A549 (cell line): ENCODE measurements around the gene SEMA5B. TPM values are rescaled to one million over a fixed set of nuclear protein-coding genes. Genes with fewer than 3 reads are reported as not detected.

ENCODE experiments used
- ATAC-seq, 2 experiments: fragments of 200-7000 bp in 1 of 2; fragments of >200 bp in 1 of 2; cut with Nextera tagmentation in 1 of 2; cut with Tn5 transposase in 1 of 2; 3 replicates each; pipeline versions ENCODE4 v1.8.0 to v1.9.1; 2018 to 2020; ENCODE audit warnings: mild to moderate bottlenecking in 1 of 2, moderate library complexity in 1 of 2
- CTCF ChIA-PET: fragments of 300-600 bp; sonication (Branson Sonifier 250); formaldehyde crosslinking; extraction: SDS; loops from one replicate; lab custom pipeline; 2021; ENCODE audit warnings: antibody characterized with exemption, inconsistent platforms; lab: Yijun Ruan, JAX
- POLR2A ChIA-PET: fragments of 350-600 bp; formaldehyde crosslinking; extraction: SDS; loops from one replicate; lab custom pipeline; 2021; ENCODE audit warnings: antibody characterized with exemption, inconsistent platforms; lab: Yijun Ruan, JAX
- DNase-seq, 2 experiments: peaks; one replicate each; pipeline versions ENCODE4 v3.0.0 to v3.0.0-alpha.2; 2011 to 2016; ENCODE audit warnings: low read depth in 1 of 2, low spot score in 1 of 2
- FAIRE-seq: peaks from 2 replicates; lab custom pipeline; 2011; peaks lifted over from hg19 to GRCh38; lab: Jason Lieb, UNC
- H3K27ac ChIP-seq, 2 experiments: fragments of >200 bp; sonication (Bioruptor Twin); formaldehyde crosslinking; 3 replicates each; pipeline ENCODE4 v1.5.1; 2016 to 2017
- H3K4me1 ChIP-seq: fragments of >200 bp; sonication (Bioruptor Twin); formaldehyde crosslinking; 3 replicates; pipeline ENCODE4 v1.6.1; 2016
- H3K4me2 ChIP-seq: fragments of >200 bp; sonication (Bioruptor Twin); formaldehyde crosslinking; 3 replicates; pipeline ENCODE4 v1.6.1; 2016
- H3K4me3 ChIP-seq: fragments of >200 bp; sonication (Bioruptor Twin); formaldehyde crosslinking; 3 replicates; pipeline ENCODE4 v1.5.1; 2016
- H3K9me3 ChIP-seq: fragments of >200 bp; sonication (Bioruptor Twin); formaldehyde crosslinking; 3 replicates; pipeline ENCODE4 v1.6.1; 2016
- BCL3 ChIP-seq: fragments of >200 bp; sonication (Bioruptor Twin); formaldehyde crosslinking; IDR thresholded peaks from 3 replicates; pipeline ENCODE4 v1.6.1; 2016
- CBX2 ChIP-seq: fragments of 200-600 bp; sonication (generic); IDR thresholded peaks from 2 replicates; pipeline ENCODE4 v1.6.1; 2016; ENCODE audit warnings: low read depth, mild to moderate bottlenecking, borderline replicate concordance
- CEBPB ChIP-seq, 2 experiments: fragments of >200 bp in 1 of 2; sonication (Bioruptor Twin) in 1 of 2; formaldehyde crosslinking in 1 of 2; IDR thresholded peaks; 2 replicates each; pipeline ENCODE4 v1.6.1; 2012 to 2016
- CHD4 ChIP-seq: fragments of 200-600 bp; sonication (generic); IDR thresholded peaks from 2 replicates; pipeline ENCODE4 v1.6.1; 2016; ENCODE audit warnings: antibody characterized with exemption, mild to moderate bottlenecking, borderline replicate concordance
- E2F6 ChIP-seq: IDR thresholded peaks from 2 replicates; pipeline ENCODE4 v1.6.1; 2012; ENCODE audit warnings: low read depth, borderline replicate concordance
- EHF ChIP-seq: fragments of 250-450 bp; sonication (Bioruptor Pico); IDR thresholded peaks from 2 replicates; pipeline ENCODE4 v1.5.0; 2020; ENCODE audit warnings: mild to moderate bottlenecking
- ESRRA ChIP-seq: fragments of 150-350 bp; IDR thresholded peaks from 2 replicates; pipeline ENCODE4 v1.6.1; 2014; ENCODE audit warnings: mild to moderate bottlenecking, low read length, borderline replicate concordance
- GATA3 ChIP-seq: IDR thresholded peaks from 2 replicates; pipeline ENCODE4 v1.6.1; 2012; ENCODE audit warnings: borderline replicate concordance
- HEYL ChIP-seq: fragments of 250-450 bp; sonication (Bioruptor Pico); IDR thresholded peaks from 2 replicates; pipeline ENCODE4 v1.8.0; 2021; ENCODE audit warnings: mild to moderate bottlenecking, moderate library complexity
- HOXB13 ChIP-seq: fragments of 250-450 bp; sonication (Bioruptor Pico); IDR thresholded peaks from 2 replicates; pipeline ENCODE4 v1.5.0; 2020; ENCODE audit warnings: low read depth, mild to moderate bottlenecking, moderate library complexity
- HOXB5 ChIP-seq: fragments of 250-450 bp; sonication (Bioruptor Pico); IDR thresholded peaks from 2 replicates; pipeline ENCODE4 v1.5.0; 2020; ENCODE audit warnings: mild to moderate bottlenecking, moderate library complexity
- MAZ ChIP-seq: fragments of 150-350 bp; IDR thresholded peaks from 2 replicates; pipeline ENCODE4 v1.6.1; 2014; ENCODE audit warnings: antibody characterized with exemption, low read depth, low read length, borderline replicate concordance
- NPAS2 ChIP-seq: fragments of 250-450 bp; sonication (Bioruptor Pico); IDR thresholded peaks from 2 replicates; pipeline ENCODE4 v1.8.0; 2022; ENCODE audit warnings: mild to moderate bottlenecking, moderate library complexity, borderline replicate concordance
- NR3C1 ChIP-seq: fragments of >200 bp; sonication (Bioruptor Twin); formaldehyde crosslinking; IDR thresholded peaks from 3 replicates; pipeline ENCODE4 v1.6.1; 2017
- PHF8 ChIP-seq: fragments of 200-600 bp; sonication (generic); IDR thresholded peaks from 2 replicates; pipeline ENCODE4 v1.6.1; 2016; ENCODE audit warnings: low read depth, mild to moderate bottlenecking, antibody characterized with exemption, moderate library complexity, borderline replicate concordance
- RAD21 ChIP-seq, 2 experiments: fragments of >200 bp in 1 of 2; sonication (Bioruptor Twin) in 1 of 2; formaldehyde crosslinking in 1 of 2; IDR thresholded peaks in 1 of 2; conservative IDR thresholded peaks in 1 of 2; 2 replicates in 1 of 2; 3 replicates in 1 of 2; pipeline ENCODE4 v1.6.1; 2012 to 2018; ENCODE audit warnings: inconsistent platforms in 1 of 2
- REST ChIP-seq: fragments of 200-600 bp; sonication (generic); IDR thresholded peaks from 2 replicates; pipeline ENCODE4 v1.6.1; 2016; ENCODE audit warnings: antibody characterized with exemption, mild to moderate bottlenecking, moderate library complexity
- RFX5 ChIP-seq: fragments of 450-650 bp; IDR thresholded peaks from 2 replicates; pipeline ENCODE4 v1.7.1; 2014; ENCODE audit warnings: antibody characterized with exemption, mild to moderate bottlenecking, moderate library complexity
- SMC3 ChIP-seq: fragments of >200 bp; sonication (Bioruptor Twin); formaldehyde crosslinking; IDR thresholded peaks from 3 replicates; pipeline ENCODE4 v1.6.1; 2018; ENCODE audit warnings: inconsistent platforms
- ZFP36 ChIP-seq: fragments of 450-650 bp; IDR thresholded peaks from 2 replicates; pipeline ENCODE4 v1.6.1; 2014; ENCODE audit warnings: borderline replicate concordance; ENCODE audit not compliant: partially characterized antibody
- ZSCAN20 ChIP-seq: fragments of 250-450 bp; sonication (Bioruptor Pico); IDR thresholded peaks from 2 replicates; pipeline ENCODE4 v1.8.0; 2022; ENCODE audit warnings: mild to moderate bottlenecking, moderate library complexity
- WGBS: methylation state at CpG from one replicate; pipeline ENCODE4 v1.1.6; 2017; ENCODE audit errors: missing lambda C conversion rate; 5-methylcytosine and 5-hydroxymethylcytosine counted together
- polyA plus RNA-seq, 4 experiments: library from polyadenylated mRNA; depleted of rRNA in 3 of 4; stranded (reverse); fragments of >200 nt; fragmentation: RNase III in 1 of 4; extraction: RNeasy Plus Mini Kit Qiagen cat#74134 plus additional on column Dnase treatment in 1 of 4; gene quantifications; 2 replicates in 3 of 4; 3 replicates in 1 of 4; pipeline ENCODE4 v1.2.3, GENCODE V29; 2011 to 2017
- TF ChIP-seq, protein P1 (sequence below): fragments of 150-350 bp; IDR thresholded peaks from 2 replicates; pipeline ENCODE4 v1.6.1; 2014; ENCODE audit warnings: low read depth, mild to moderate bottlenecking, low read length
- TF ChIP-seq, protein P2 (sequence below): fragments of 450-650 bp; IDR thresholded peaks from 2 replicates; pipeline ENCODE4 v1.6.1; 2014; ENCODE audit warnings: antibody characterized with exemption

SEMA5B gene
- polyA plus RNA-seq, 2 of the 4 experiments (the other 2 are of a cell fraction), result 0.03 TPM; not detected in 1

GRCh38 chr3:122985539-122985938, 42.0 kb downstream of the SEMA5B start:
- CTCF ChIA-PET, result interaction anchor here (1.1 kb wide), 1 partner anchor 13 kb away, joined by 4 read pairs; no protein-coding TSS in a partner anchor

DNA sequence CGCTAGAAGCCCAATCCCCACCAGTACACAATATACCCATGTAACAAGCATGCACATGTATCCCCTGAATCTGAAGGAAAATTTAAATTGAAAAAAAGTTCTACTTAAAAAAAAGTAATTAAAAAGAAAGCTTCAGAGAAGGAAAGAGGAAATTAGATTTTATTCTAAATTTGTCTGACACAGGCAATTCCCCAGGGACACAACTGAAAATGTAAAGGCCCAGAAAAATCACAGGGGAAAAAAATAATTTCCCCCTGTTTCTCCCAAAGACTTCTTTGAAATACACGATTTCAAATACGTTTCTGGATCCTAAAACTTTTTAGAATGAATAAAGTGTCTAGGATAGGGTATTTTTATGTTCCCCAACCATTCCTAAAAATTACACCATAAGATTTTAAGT, 42.9 kb downstream of the SEMA5B start:
- DNase-seq, result no peak
- ChIA-PET POLR2A (no interaction called here), CTCF (interaction anchor here (0.7 to 1.2 kb wide), 2 partner anchors 10 to 38 kb away, joined by 3 read pairs; no protein-coding TSS in a partner anchor)
- Histone ChIP-seq H3K9me3 (no peaks in the 10 kb centered on the region), H3K4me3 (no peak overlapping the region)
- no peak for ATAC-seq
- TF ChIP-seq HOXB5 (CRISPR knock-in tag), result no peak
- TF ChIP-seq, protein P1, sequence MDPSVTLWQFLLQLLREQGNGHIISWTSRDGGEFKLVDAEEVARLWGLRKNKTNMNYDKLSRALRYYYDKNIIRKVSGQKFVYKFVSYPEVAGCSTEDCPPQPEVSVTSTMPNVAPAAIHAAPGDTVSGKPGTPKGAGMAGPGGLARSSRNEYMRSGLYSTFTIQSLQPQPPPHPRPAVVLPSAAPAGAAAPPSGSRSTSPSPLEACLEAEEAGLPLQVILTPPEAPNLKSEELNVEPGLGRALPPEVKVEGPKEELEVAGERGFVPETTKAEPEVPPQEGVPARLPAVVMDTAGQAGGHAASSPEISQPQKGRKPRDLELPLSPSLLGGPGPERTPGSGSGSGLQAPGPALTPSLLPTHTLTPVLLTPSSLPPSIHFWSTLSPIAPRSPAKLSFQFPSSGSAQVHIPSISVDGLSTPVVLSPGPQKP, result no peak
- no peak for TF ChIP-seq HEYL
- no peak for TF ChIP-seq NPAS2 (CRISPR knock-in tag)
- no peak for TF ChIP-seq ZFP36
- TF ChIP-seq GATA3, result no peak
- TF ChIP-seq PHF8, result no peak
- no peak for TF ChIP-seq RFX5
- no peak for TF ChIP-seq ESRRA
- no peak for TF ChIP-seq E2F6
- TF ChIP-seq RAD21 (conservative IDR thresholded peaks at IDR 0.05 in 1 of 2, IDR thresholded peaks at IDR 0.05 in 1 of 2), result no peak
- TF ChIP-seq HOXB13, result no peak
- no peak for TF ChIP-seq BCL3
- TF ChIP-seq CHD4, result no peak
- TF ChIP-seq, all 56 proteins: peak for 0
- no peak for FAIRE-seq
- H3K27ac ChIP-seq, result no peak overlapping the region
- no peak overlapping the region for H3K4me2 ChIP-seq
- 44% methylated on average over 3 of the region's 3 CpGs for WGBS
- no peaks in the 10 kb centered on the region for H3K4me1 ChIP-seq

More at GRCh38 chr3:122985539-122985938, 42.0 kb downstream of the SEMA5B start:
- Histone ChIP-seq H3K4me3 (no peak overlapping the region), H3K9me3 (no peaks in the 10 kb centered on the region), H3K4me1 (no peaks in the 10 kb centered on the region), H3K27ac (no peak overlapping the region), H3K4me2 (no peak overlapping the region)
- no peak for FAIRE-seq
- WGBS, result 62% methylated on average over 4 of the region's 4 CpGs
- ATAC-seq, result no peak
- no peak for TF ChIP-seq CEBPB (IDR thresholded peaks at IDR 0.05)
- no peak for TF ChIP-seq HEYL
- no peak for TF ChIP-seq NR3C1
- no peak for TF ChIP-seq SMC3
- TF ChIP-seq, protein P1, result no peak
- no peak for TF ChIP-seq CBX2
- TF ChIP-seq EHF (CRISPR knock-in tag), result no peak
- no peak for DNase-seq
- POLR2A ChIA-PET, result no interaction called here

- H3K4me2 ChIP-seq, result no peak overlapping the region
- H3K4me1 ChIP-seq, result no peaks in the 10 kb centered on the region
- no peak overlapping the region for H3K4me3 ChIP-seq
- DNase-seq, result no peak
- H3K9me3 ChIP-seq, result no peaks in the 10 kb centered on the region
- CTCF ChIA-PET, result interaction anchor here (1.2 to 1.4 kb wide), 2 partner anchors 11 to 44 kb away, joined by 3 to 4 read pairs; partner anchors contain the start of gene SEMA5B
- no peak overlapping the region for H3K27ac ChIP-seq
- POLR2A ChIA-PET, result no interaction called here
- 73% methylated on average over 11 of the region's 11 CpGs for WGBS
- no peak for ATAC-seq
- FAIRE-seq, result no peak
- TF ChIP-seq REST (no peak), ZSCAN20 (CRISPR knock-in tag) (no peak), HEYL (no peak), MAZ (no peak), RAD21 (conservative IDR thresholded peaks at IDR 0.05 in 1 of 2, IDR thresholded peaks at IDR 0.05 in 1 of 2) (no peak), CBX2 (no peak), E2F6 (no peak)
- TF ChIP-seq, protein P2, sequence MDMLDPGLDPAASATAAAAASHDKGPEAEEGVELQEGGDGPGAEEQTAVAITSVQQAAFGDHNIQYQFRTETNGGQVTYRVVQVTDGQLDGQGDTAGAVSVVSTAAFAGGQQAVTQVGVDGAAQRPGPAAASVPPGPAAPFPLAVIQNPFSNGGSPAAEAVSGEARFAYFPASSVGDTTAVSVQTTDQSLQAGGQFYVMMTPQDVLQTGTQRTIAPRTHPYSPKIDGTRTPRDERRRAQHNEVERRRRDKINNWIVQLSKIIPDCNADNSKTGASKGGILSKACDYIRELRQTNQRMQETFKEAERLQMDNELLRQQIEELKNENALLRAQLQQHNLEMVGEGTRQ, result no peak
These were observed 43.6 kb downstream of the SEMA5B start for GRCh38 chr3:122984007-122984406.
